GM12878 (cell line): ENCODE measurements around the gene SNX4. TPM values are rescaled to one million over a fixed set of nuclear protein-coding genes. Genes with fewer than 3 reads are reported as not detected.

ENCODE experiments used
- ATAC-seq: fragments of 200-7000 bp; cut with Tn5 transposase; 3 replicates; pipeline ENCODE4 v1.9.1; 2020; ENCODE audit warnings: mild to moderate bottlenecking, moderate library complexity
- BruUV-seq: library from RNA; stranded (reverse); fragments of 400-500 nt; replicated peaks from 2 replicates; lab custom pipeline; 2021; lab: Mats Ljungman, UMichigan
- CTCF ChIA-PET: fragments of 300-600 bp; sonication (Branson Sonifier 250); formaldehyde crosslinking; extraction: SDS; loops from one replicate; lab custom pipeline; 2021; ENCODE audit warnings: inconsistent platforms; lab: Yijun Ruan, JAX
- POLR2A ChIA-PET: fragments of 350-600 bp; formaldehyde crosslinking; extraction: SDS; loops from one replicate; lab custom pipeline; 2021; ENCODE audit warnings: inconsistent platforms; lab: Charles Lee
- RAD21 ChIA-PET: fragments of 300-600 bp; sonication (Branson Sonifier 250); formaldehyde crosslinking; loops from one replicate; lab custom pipeline; 2023; ENCODE audit warnings: antibody characterized with exemption; ENCODE audit not compliant: unreplicated experiment; lab: Charles Lee
- SMC1A ChIA-PET: fragments of 300-600 bp; sonication (Branson Sonifier 250); formaldehyde crosslinking; loops from one replicate; lab custom pipeline; 2023; ENCODE audit not compliant: unreplicated experiment, uncharacterized antibody; lab: Charles Lee
- DNase-seq: peaks from one replicate; pipeline ENCODE4 v3.0.0-alpha.2; 2011; ENCODE audit warnings: low read depth, low spot score
- FAIRE-seq: peaks from 3 replicates; lab custom pipeline; 2011; peaks lifted over from hg19 to GRCh38; lab: Jason Lieb, UNC
- H2AFZ ChIP-seq: 2 replicates; pipeline ENCODE4 v1.6.0; 2011; ENCODE audit warnings: low read depth, low read length, control low read depth; ENCODE audit not compliant: control insufficient read depth
- H3K27ac ChIP-seq: 2 replicates; pipeline ENCODE4 v1.5.1; 2011; ENCODE audit warnings: control low read depth; ENCODE audit not compliant: control insufficient read depth, insufficient read depth
- H3K27me3 ChIP-seq, 2 experiments: replicated peaks in 1 of 2; 2 replicates each; pipeline versions ENCODE4 v1.6.0 to v1.6.1; 2011; ENCODE audit warnings: low read length in 1 of 2; ENCODE audit not compliant: control insufficient read depth in 2 of 2, insufficient read depth in 2 of 2
- H3K36me3 ChIP-seq, 2 experiments: 2 replicates each; pipeline ENCODE4 v1.5.1; 2011; ENCODE audit warnings: low read length in 1 of 2; ENCODE audit not compliant: control insufficient read depth in 2 of 2, insufficient read depth in 2 of 2
- H3K4me1 ChIP-seq: 2 replicates; pipeline ENCODE4 v1.6.1; 2011; ENCODE audit warnings: mild to moderate bottlenecking, low read length, moderate library complexity, mixed read lengths; ENCODE audit not compliant: control insufficient read depth, insufficient read depth
- H3K4me2 ChIP-seq: 2 replicates; pipeline ENCODE4 v1.6.0; 2011; ENCODE audit warnings: control low read depth; ENCODE audit not compliant: control insufficient read depth, insufficient read depth
- H3K4me3 ChIP-seq: fragments of 200-600 bp; sonication (generic); 2 replicates; pipeline ENCODE4 v1.5.1; 2016
- H3K79me2 ChIP-seq: 2 replicates; pipeline ENCODE4 v1.6.0; 2011; ENCODE audit warnings: low read length; ENCODE audit not compliant: control insufficient read depth, insufficient read depth
- H3K9ac ChIP-seq: 2 replicates; pipeline ENCODE4 v1.8.0; 2011; ENCODE audit warnings: low read length, control low read depth, mixed read lengths; ENCODE audit not compliant: control insufficient read depth, insufficient read depth
- H3K9me3 ChIP-seq: replicated peaks from 3 replicates; pipeline ENCODE4 v1.5.1; 2011; ENCODE audit warnings: mild to moderate bottlenecking, low read length; ENCODE audit not compliant: control insufficient read depth, insufficient read depth
- H4K20me1 ChIP-seq: 2 replicates; pipeline ENCODE4 v1.6.0; 2011; ENCODE audit not compliant: control insufficient read depth, insufficient read depth
- ASH2L ChIP-seq: fragments of 300-600, 200-600 bp; sonication (generic); IDR thresholded peaks from 2 replicates; pipeline ENCODE4 v1.6.1; 2017; ENCODE audit warnings: low read depth, mild to moderate bottlenecking, borderline replicate concordance
- BHLHE40 ChIP-seq, 2 experiments: fragments of 450-650 bp in 1 of 2; IDR thresholded peaks; 2 replicates each; pipeline ENCODE4 v1.6.1; 2011 to 2017; ENCODE audit warnings: low read depth in 2 of 2, borderline replicate concordance in 1 of 2, improper control_type of control experiment in 1 of 2, low read length in 1 of 2, mild to moderate bottlenecking in 1 of 2
- EP300 ChIP-seq, 2 experiments: fragments of 150-350 bp in 1 of 2; IDR thresholded peaks; 2 replicates each; pipeline ENCODE4 v1.6.1; 2011 to 2012; ENCODE audit warnings: low read depth in 2 of 2, low read length in 2 of 2, borderline replicate concordance in 1 of 2, improper control_type of control experiment in 1 of 2, inconsistent platforms in 1 of 2; ENCODE audit not compliant: control insufficient read depth in 1 of 2
- ESRRA ChIP-seq: IDR thresholded peaks from 2 replicates; pipeline ENCODE4 v1.6.1; 2012; ENCODE audit warnings: mild to moderate bottlenecking, low read length, improper control_type of control experiment
- HCFC1 ChIP-seq: fragments of 150-350 bp; IDR thresholded peaks from 2 replicates; pipeline ENCODE4 v1.6.1; 2014; ENCODE audit warnings: low read length
- HDGF ChIP-seq: fragments of 450-650 bp; IDR thresholded peaks from 2 replicates; pipeline ENCODE4 v1.6.1; 2016; ENCODE audit warnings: antibody characterized with exemption
- KLF5 ChIP-seq: fragments of 450-650 bp; IDR thresholded peaks from 2 replicates; pipeline ENCODE4 v1.6.1; 2014; ENCODE audit warnings: mild to moderate bottlenecking; ENCODE audit not compliant: partially characterized antibody
- NFYA ChIP-seq: IDR thresholded peaks from 2 replicates; pipeline ENCODE4 v1.6.1; 2011; ENCODE audit warnings: low read depth, mild to moderate bottlenecking, low read length, improper control_type of control experiment, borderline replicate concordance
- NFYB ChIP-seq: IDR thresholded peaks from 2 replicates; pipeline ENCODE4 v1.6.1; 2011; ENCODE audit warnings: low read depth, mild to moderate bottlenecking, low read length, improper control_type of control experiment, moderate library complexity; ENCODE audit not compliant: insufficient read depth
- RELA ChIP-seq: fragments of 450-650 bp; IDR thresholded peaks from 2 replicates; pipeline ENCODE4 v1.8.0; 2014; ENCODE audit warnings: borderline replicate concordance; ENCODE audit not compliant: partially characterized antibody
- SREBF2 ChIP-seq: IDR thresholded peaks from 2 replicates; pipeline ENCODE4 v1.6.1; 2012; ENCODE audit warnings: mild to moderate bottlenecking, low read length
- WRNIP1 ChIP-seq: IDR thresholded peaks from 2 replicates; pipeline ENCODE4 v1.6.1; 2011; ENCODE audit warnings: low read depth, low read length, improper control_type of control experiment, borderline replicate concordance
- ZNF217 ChIP-seq: fragments of 450-650 bp; IDR thresholded peaks from 2 replicates; pipeline ENCODE4 v1.6.1; 2017; ENCODE audit warnings: antibody characterized with exemption, mild to moderate bottlenecking
- WGBS: methylation state at CpG from one replicate; pipeline ENCODE4 v1.1.6; 2016; ENCODE audit warnings: low lambda C conversion rate; ENCODE audit not compliant: insufficient replicate concordance, insufficient coverage; ENCODE audit errors: missing lambda C conversion rate; 5-methylcytosine and 5-hydroxymethylcytosine counted together
- in situ Hi-C: fragments of 300-500 bp; cut with MboI; formaldehyde crosslinking; loops from 9 replicates; pipeline ENCODE4 v1.14.3; 2018; ENCODE audit warnings: mixed read lengths
- intact Hi-C: fragments of 100-400 bp; cut with micrococcal nuclease; formaldehyde crosslinking; loops from one replicate; pipeline ENCODE4 v1.14.2; 2022; ENCODE audit not compliant: unreplicated experiment
- polyA plus RNA-seq, 11 experiments: library from polyadenylated mRNA; depleted of rRNA in 4 of 11; unstranded in 6 of 11; stranded (reverse) in 5 of 11; fragments of >200 nt; fragmentation: Nextera tagmentation in 4 of 11; fragmentation: Illumina TruSeq in 1 of 11; extraction: Ambion mirVana in 4 of 11; extraction: Trizol in 1 of 11; gene quantifications; 1 replicate in 1 of 11; 2 replicates in 10 of 11; pipeline versions ENCODE4 v1.2.1 to v1.2.3, GENCODE V29; 2011 to 2016; ENCODE audit warnings: inconsistent platforms in 2 of 11, missing spikeins in 2 of 11, low read depth in 1 of 11
- total RNA-seq, 4 experiments: library from RNA; depleted of rRNA in 3 of 4; stranded (reverse); fragments of >200 nt in 3 of 4; fragmentation: Illumina TruSeq in 1 of 4; extraction: Trizol in 1 of 4; gene quantifications; 2 replicates each; pipeline versions ENCODE4 v1.2.1 to v1.2.3, GENCODE V29; 2013 to 2021
- TF ChIP-seq, protein P1 (sequence below): fragments of 450-650 bp; IDR thresholded peaks from 2 replicates; pipeline ENCODE4 v1.6.1; 2017; ENCODE audit warnings: mild to moderate bottlenecking

SNX4 gene
- total and polyA plus RNA-seq, 10 of the 15 experiments (the other 5 are each of a cell fraction or from before 2014, with no cell fraction given): 33.4 to 94.5 (median 60.5) TPM

DNA sequence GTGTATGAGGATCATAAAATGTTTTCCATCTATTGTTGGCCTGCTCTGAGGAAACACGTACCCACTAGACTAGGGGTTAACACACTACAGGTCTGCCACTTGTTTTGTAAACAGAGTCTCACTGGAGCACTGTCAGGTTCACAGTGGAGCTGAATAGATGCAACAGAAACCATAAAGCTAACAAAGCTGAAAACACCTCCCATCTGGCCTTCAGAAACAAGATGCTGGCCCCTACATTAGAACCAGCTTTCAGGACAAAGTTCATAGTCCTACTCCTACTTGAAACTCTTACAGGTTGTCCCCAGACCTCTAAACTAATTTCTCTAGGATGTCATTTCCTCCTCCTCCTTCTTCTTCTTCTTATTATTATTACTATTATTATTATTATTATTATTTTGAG, 42.3 kb downstream of the SNX4 start:
- no TSS peak for BruUV-seq
- no peak for DNase-seq
- Histone ChIP-seq H3K27ac (no peak overlapping the region), H3K4me3 (no peak overlapping the region), H2AFZ (no peak overlapping the region), H3K36me3 (peaks cover 3 to 28% of the 10 kb centered on the region in 2 experiments), H3K9me3 (no peaks in the 10 kb centered on the region), H3K27me3 (no peaks in the 10 kb centered on the region), H3K9ac (no peak overlapping the region), H4K20me1 (no peaks in the 10 kb centered on the region), H3K79me2 (no peaks in the 10 kb centered on the region), H3K4me1 (no peaks in the 10 kb centered on the region), H3K4me2 (no peak overlapping the region)
- FAIRE-seq: no peak
- in situ Hi-C loops (no loop called here), intact Hi-C loops (loop anchor here (10.0 kb wide), 1 partner anchor 107 kb away; no protein-coding TSS in a partner anchor)
- 90% methylated on average over 1 of the region's 1 CpG for WGBS
- no peak for TF ChIP-seq HCFC1
- no peak for TF ChIP-seq NFYA
- no peak for TF ChIP-seq ZNF217
- TF ChIP-seq NFYB: no peak
- TF ChIP-seq RELA: no peak
- TF ChIP-seq KLF5: no peak
- TF ChIP-seq WRNIP1: no peak
- TF ChIP-seq, protein P1, sequence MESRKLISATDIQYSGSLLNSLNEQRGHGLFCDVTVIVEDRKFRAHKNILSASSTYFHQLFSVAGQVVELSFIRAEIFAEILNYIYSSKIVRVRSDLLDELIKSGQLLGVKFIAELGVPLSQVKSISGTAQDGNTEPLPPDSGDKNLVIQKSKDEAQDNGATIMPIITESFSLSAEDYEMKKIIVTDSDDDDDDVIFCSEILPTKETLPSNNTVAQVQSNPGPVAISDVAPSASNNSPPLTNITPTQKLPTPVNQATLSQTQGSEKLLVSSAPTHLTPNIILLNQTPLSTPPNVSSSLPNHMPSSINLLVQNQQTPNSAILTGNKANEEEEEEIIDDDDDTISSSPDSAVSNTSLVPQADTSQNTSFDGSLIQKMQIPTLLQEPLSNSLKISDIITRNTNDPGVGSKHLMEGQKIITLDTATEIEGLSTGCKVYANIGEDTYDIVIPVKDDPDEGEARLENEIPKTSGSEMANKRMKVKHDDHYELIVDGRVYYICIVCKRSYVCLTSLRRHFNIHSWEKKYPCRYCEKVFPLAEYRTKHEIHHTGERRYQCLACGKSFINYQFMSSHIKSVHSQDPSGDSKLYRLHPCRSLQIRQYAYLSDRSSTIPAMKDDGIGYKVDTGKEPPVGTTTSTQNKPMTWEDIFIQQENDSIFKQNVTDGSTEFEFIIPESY: no peak
- no peak for TF ChIP-seq ESRRA
- TF ChIP-seq ASH2L: no peak
- no peak for TF ChIP-seq HDGF
- no peak for TF ChIP-seq SREBF2
- no peak for TF ChIP-seq EP300 (IDR thresholded peaks at IDR 0.05; ENCODE audit: borderline replicate concordance in 1 of 2, control insufficient read depth in 1 of 2, low read depth in 2 of 2, low read length in 2 of 2)
- TF ChIP-seq BHLHE40 (IDR thresholded peaks at IDR 0.05; ENCODE audit: borderline replicate concordance in 1 of 2, low read depth in 2 of 2, low read length in 1 of 2): no peak
- POLR2A ChIA-PET: interaction anchor here (0.8 kb wide), 1 partner anchor 12 kb away, joined by 3 read pairs; no protein-coding TSS in a partner anchor
- CTCF ChIA-PET: interaction anchor here (1.0 to 1.2 kb wide), 3 partner anchors 13 to 106 kb away, joined by 3 to 4 read pairs (median 3); no protein-coding TSS in a partner anchor
- SMC1A ChIA-PET: interaction anchor here (0.6 to 1.3 kb wide), 3 partner anchors 24 to 113 kb away, joined by 3 to 4 read pairs (median 3); no protein-coding TSS in a partner anchor
- RAD21 ChIA-PET: no interaction called here
- no peak for ATAC-seq
